SK-N-SH (cell line): Measurements from ENCODE around the gene TRPC6. TPM values are rescaled to one million over a fixed set of nuclear protein-coding genes. Genes with fewer than 3 reads are reported as not detected.

Experiments
- CTCF ChIA-PET: fragments of 300-600, 350-600 bp; formaldehyde crosslinking; extraction: SDS; loops from one replicate; lab custom pipeline; 2021; lab: Yijun Ruan, JAX
- POLR2A ChIA-PET: fragments of 350-600 bp; sonication (Branson Sonifier 250); formaldehyde crosslinking; extraction: SDS; loops from one replicate; lab custom pipeline; 2020; ENCODE audit warnings: antibody characterized with exemption, inconsistent platforms; lab: Yijun Ruan, JAX
- DNase-seq: peaks from one replicate; pipeline ENCODE4 v3.0.0; 2012
- H2AFZ ChIP-seq: fragments of 200-600 bp; sonication (generic); 2 replicates; pipeline ENCODE4 v1.8.1; 2016; ENCODE audit warnings: antibody characterized with exemption, mild to moderate bottlenecking, low read depth
- H3F3A ChIP-seq: fragments of 200-600 bp; sonication (generic); replicated peaks from 2 replicates; pipeline ENCODE3; 2016; ENCODE audit warnings: antibody characterized with exemption, mild to moderate bottlenecking; ENCODE audit not compliant: insufficient read depth
- H3K27ac ChIP-seq, 2 experiments: fragments of 200-500 bp in 1 of 2; fragments of 200-600 bp in 1 of 2; sonication (Bioruptor generic) in 1 of 2; sonication (generic), shearing (Covaris generic) in 1 of 2; 2 replicates each; pipeline versions ENCODE4 v1.5.1 to v1.6.1; 2014 to 2016; ENCODE audit warnings: low read depth in 2 of 2, inconsistent platforms in 1 of 2, low read length in 1 of 2, mild to moderate bottlenecking in 1 of 2, mixed read lengths in 1 of 2
- H3K27me3 ChIP-seq: fragments of 200-600 bp; sonication (generic), shearing (Covaris generic); 2 replicates; pipeline ENCODE4 v1.6.1; 2016; ENCODE audit warnings: mixed run types; ENCODE audit not compliant: insufficient read depth
- H3K36me3 ChIP-seq, 2 experiments: fragments of 200-500 bp in 1 of 2; fragments of 200-600 bp in 1 of 2; sonication (Bioruptor generic) in 1 of 2; sonication (generic) in 1 of 2; replicated peaks in 1 of 2; 2 replicates each; pipeline versions ENCODE3 to v1.5.1; 2014 to 2016; ENCODE audit warnings: low read length in 1 of 2, mild to moderate bottlenecking in 1 of 2; ENCODE audit not compliant: insufficient read depth in 2 of 2, control insufficient read depth in 1 of 2
- H3K4me1 ChIP-seq, 2 experiments: fragments of 200-500 bp in 1 of 2; fragments of 200-600 bp in 1 of 2; sonication (Bioruptor generic) in 1 of 2; sonication (generic), shearing (Covaris generic) in 1 of 2; 2 replicates each; pipeline versions ENCODE4 v1.5.1 to v1.6.1; 2014 to 2016; ENCODE audit warnings: low read depth in 1 of 2, low read length in 1 of 2, mixed run types in 1 of 2; ENCODE audit not compliant: insufficient read depth in 2 of 2, control insufficient read depth in 1 of 2
- H3K4me2 ChIP-seq: fragments of 200-600 bp; sonication (generic), shearing (Covaris generic); 2 replicates; pipeline ENCODE4 v1.6.1; 2017; ENCODE audit warnings: mixed run types
- H3K4me3 ChIP-seq, 2 experiments: fragments of 200-500 bp in 1 of 2; fragments of 200-600 bp in 1 of 2; sonication (Bioruptor generic) in 1 of 2; sonication (generic), shearing (Covaris generic) in 1 of 2; 2 replicates each; pipeline versions ENCODE4 v1.5.1 to v1.8.1; 2014 to 2016; ENCODE audit warnings: low read depth in 2 of 2, inconsistent platforms in 1 of 2, low read length in 1 of 2, mild to moderate bottlenecking in 1 of 2, mixed read lengths in 1 of 2, moderate library complexity in 1 of 2
- H3K79me2 ChIP-seq: fragments of 200-600 bp; sonication (generic); 2 replicates; pipeline ENCODE4 v1.8.1; 2017; ENCODE audit warnings: mild to moderate bottlenecking; ENCODE audit not compliant: insufficient read depth
- H3K9ac ChIP-seq: fragments of 200-600 bp; sonication (generic); 2 replicates; pipeline ENCODE4 v1.6.1; 2017; ENCODE audit warnings: mixed run types
- H3K9me2 ChIP-seq: fragments of 200-600 bp; sonication (generic); 2 replicates; pipeline ENCODE4 v1.6.1; 2017; ENCODE audit warnings: mixed run types
- H3K9me3 ChIP-seq: fragments of 200-600 bp; sonication (generic); 2 replicates; pipeline ENCODE4 v1.6.1; 2017; ENCODE audit warnings: mixed run types, mild to moderate bottlenecking, moderate library complexity
- H4K20me1 ChIP-seq: fragments of 200-600 bp; sonication (generic); 2 replicates; pipeline ENCODE4 v1.6.1; 2017; ENCODE audit warnings: mild to moderate bottlenecking, mixed run types; ENCODE audit not compliant: insufficient read depth
- CHD2 ChIP-seq: fragments of 150-350 bp; IDR thresholded peaks from 2 replicates; pipeline ENCODE4 v1.6.1; 2018; ENCODE audit warnings: low read length; ENCODE audit not compliant: partially characterized antibody
- ELF1 ChIP-seq: IDR thresholded peaks from 2 replicates; pipeline ENCODE4 v1.4.0; 2012
- EZH2phosphoT487 ChIP-seq: fragments of 200-600 bp; sonication (generic); IDR thresholded peaks from 2 replicates; pipeline ENCODE4 v1.6.1; 2017; ENCODE audit warnings: low read depth, mixed run types, mild to moderate bottlenecking, antibody characterized with exemption, moderate library complexity, borderline replicate concordance
- GATA2 ChIP-seq: sonication (generic); formaldehyde crosslinking; IDR thresholded peaks from 2 replicates; pipeline ENCODE4 v1.5.0; 2020; ENCODE audit warnings: mild to moderate bottlenecking, missing genetic modification reagents
- IRF3 ChIP-seq: fragments of 150-350 bp; IDR thresholded peaks from 2 replicates; pipeline ENCODE4 v1.6.1; 2016; ENCODE audit warnings: mild to moderate bottlenecking, low read depth, low read length
- JUND ChIP-seq: IDR thresholded peaks from 2 replicates; pipeline ENCODE4 v1.4.0; 2012
- MEF2A ChIP-seq: IDR thresholded peaks from 2 replicates; pipeline ENCODE4 v1.4.0; 2012; ENCODE audit warnings: low read depth, borderline replicate concordance
- RCOR1 ChIP-seq: fragments of 150-350 bp; IDR thresholded peaks from 2 replicates; pipeline ENCODE4 v1.6.1; 2017; ENCODE audit warnings: antibody characterized with exemption, low read length
- RXRA ChIP-seq: IDR thresholded peaks from 2 replicates; pipeline ENCODE4 v1.4.0; 2012; ENCODE audit warnings: low read depth, mild to moderate bottlenecking, borderline replicate concordance
- SIN3A ChIP-seq: IDR thresholded peaks from 2 replicates; pipeline ENCODE4 v1.6.1; 2012; ENCODE audit warnings: low read depth, mild to moderate bottlenecking, low read length, moderate library complexity, borderline replicate concordance
- SMC3 ChIP-seq: IDR thresholded peaks from 2 replicates; pipeline ENCODE4 v1.6.1; 2012; ENCODE audit warnings: low read depth, low read length, improper control_type of control experiment
- WGBS: methylation state at CpG from one replicate; pipeline ENCODE4 v1.1.6; 2017; ENCODE audit warnings: low lambda C conversion rate; 5-methylcytosine and 5-hydroxymethylcytosine counted together
- polyA plus RNA-seq, 3 experiments: library from polyadenylated mRNA; depleted of rRNA; stranded (reverse); fragments of >200 nt; gene quantifications; 2 replicates each; pipeline ENCODE4 v1.2.3, GENCODE V29; 2012
- TF ChIP-seq, protein P1 (sequence below): IDR thresholded peaks from 2 replicates; pipeline ENCODE4; 2012
- TF ChIP-seq, protein P2 (sequence below): IDR thresholded peaks from 2 replicates; pipeline ENCODE4 v1.4.0; 2012; ENCODE audit warnings: low read depth, borderline replicate concordance

The TRPC6 gene
- polyA plus RNA-seq, 1 of the 3 experiments (the other 2 are of a cell fraction) = not detected

DNA sequence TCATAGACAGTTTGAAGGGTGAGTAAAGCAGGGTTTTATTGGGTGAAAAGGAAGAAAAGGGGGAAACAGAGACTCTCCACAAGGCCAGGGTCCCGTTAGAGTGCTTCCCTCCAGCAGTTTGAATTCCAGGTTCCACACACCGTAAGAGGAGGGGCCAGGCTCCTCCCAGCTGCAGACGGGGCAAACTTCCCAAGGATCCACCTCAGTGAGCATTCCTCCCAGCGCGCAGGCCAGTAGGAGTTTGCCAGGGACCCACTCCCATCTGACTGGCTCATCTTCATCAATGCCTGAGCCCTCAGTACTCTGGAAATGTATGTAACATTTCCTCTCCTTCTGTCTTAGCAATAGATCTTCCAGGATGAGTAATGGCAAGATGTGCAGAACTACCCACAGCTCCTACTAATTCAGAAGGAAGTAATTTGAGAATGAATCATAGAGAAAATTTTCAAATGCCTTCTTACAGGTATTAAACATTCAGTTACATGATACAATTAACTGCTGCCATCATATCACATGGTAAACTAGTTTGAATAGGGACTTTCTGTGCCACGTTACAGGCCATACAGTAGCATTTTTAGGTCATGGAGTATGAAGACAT, 34.0 kb upstream of the TRPC6 start (continued):
- TF ChIP-seq GATA2 (CRISPR knock-in tag) = no peak
- TF ChIP-seq, protein P1, sequence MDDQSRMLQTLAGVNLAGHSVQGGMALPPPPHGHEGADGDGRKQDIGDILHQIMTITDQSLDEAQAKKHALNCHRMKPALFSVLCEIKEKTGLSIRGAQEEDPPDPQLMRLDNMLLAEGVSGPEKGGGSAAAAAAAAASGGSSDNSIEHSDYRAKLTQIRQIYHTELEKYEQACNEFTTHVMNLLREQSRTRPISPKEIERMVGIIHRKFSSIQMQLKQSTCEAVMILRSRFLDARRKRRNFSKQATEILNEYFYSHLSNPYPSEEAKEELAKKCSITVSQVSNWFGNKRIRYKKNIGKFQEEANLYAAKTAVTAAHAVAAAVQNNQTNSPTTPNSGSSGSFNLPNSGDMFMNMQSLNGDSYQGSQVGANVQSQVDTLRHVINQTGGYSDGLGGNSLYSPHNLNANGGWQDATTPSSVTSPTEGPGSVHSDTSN = no peak

DNA sequence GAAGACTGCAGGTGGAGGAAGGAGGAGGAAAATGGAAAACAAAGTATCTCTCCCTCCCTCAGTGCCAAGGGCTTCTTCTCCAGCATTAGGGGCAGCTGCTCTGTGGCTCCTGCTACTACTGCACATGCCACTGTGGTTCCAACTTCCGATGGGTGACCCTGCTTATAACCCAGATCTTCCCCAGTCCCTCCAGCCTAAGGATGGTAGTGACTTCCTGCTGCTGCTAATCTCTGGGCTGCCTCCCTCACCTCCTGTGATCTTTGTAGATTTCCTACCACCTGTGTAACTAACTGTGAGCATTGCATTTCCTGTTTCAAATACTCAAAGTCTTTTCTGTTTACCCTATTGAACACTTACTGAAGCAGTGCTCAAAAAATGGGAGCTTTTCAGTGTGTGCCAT, 28.7 kb upstream of the TRPC6 start:
- Histone ChIP-seq H4K20me1 (no peaks in the 10 kb centered on the region), H3K9ac (no peak overlapping the region), H3K4me3 (no peak overlapping the region), H3F3A (no peaks in the 10 kb centered on the region), H3K9me3 (no peaks in the 10 kb centered on the region), H2AFZ (no peak overlapping the region), H3K4me2 (no peak overlapping the region), H3K27ac (no peak overlapping the region), H3K27me3 (no peaks in the 10 kb centered on the region; the same call in 1 of the 2 replicates), H3K9me2 (no peaks in the 10 kb centered on the region), H3K4me1 (no peaks in the 10 kb centered on the region), H3K79me2 (no peaks in the 10 kb centered on the region), H3K36me3 (no peaks in the 10 kb centered on the region)
- 7% methylated on average over 1 of the region's 1 CpG for WGBS
- ChIA-PET POLR2A (no interaction called here), CTCF (no interaction called here)
- TF ChIP-seq, protein P2, sequence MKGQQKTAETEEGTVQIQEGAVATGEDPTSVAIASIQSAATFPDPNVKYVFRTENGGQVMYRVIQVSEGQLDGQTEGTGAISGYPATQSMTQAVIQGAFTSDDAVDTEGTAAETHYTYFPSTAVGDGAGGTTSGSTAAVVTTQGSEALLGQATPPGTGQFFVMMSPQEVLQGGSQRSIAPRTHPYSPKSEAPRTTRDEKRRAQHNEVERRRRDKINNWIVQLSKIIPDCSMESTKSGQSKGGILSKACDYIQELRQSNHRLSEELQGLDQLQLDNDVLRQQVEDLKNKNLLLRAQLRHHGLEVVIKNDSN = no peak
- TF ChIP-seq JUND (no peak), IRF3 (no peak), SIN3A (no peak), CHD2 (no peak)
- DNase-seq = no peak

DNA sequence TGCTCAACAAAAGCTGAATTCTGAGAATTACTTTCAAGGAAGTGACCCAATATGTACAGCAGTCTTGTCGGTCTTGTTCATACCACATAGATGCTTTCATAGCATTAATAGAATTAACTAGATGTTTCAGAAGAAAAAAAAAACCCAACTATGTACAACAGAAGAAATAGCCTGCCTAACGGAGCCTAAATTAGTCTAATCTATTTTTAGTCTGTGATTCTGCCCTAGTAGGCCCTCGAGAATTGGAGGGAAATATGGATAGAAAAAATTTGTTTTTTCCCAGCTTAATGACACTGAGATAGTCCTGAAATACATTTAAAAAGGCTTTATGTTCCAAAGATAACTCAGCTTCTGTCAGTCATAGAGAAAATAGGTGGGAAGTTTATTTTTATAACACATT, 17.1 kb upstream of the TRPC6 start:
- Histone ChIP-seq H3K9me3 (no peaks in the 10 kb centered on the region), H3K4me3 (no peak overlapping the region), H3F3A (no peaks in the 10 kb centered on the region), H3K79me2 (no peaks in the 10 kb centered on the region), H4K20me1 (no peaks in the 10 kb centered on the region), H3K4me1 (no peaks in the 10 kb centered on the region), H3K9me2 (no peaks in the 10 kb centered on the region), H3K27ac (no peak overlapping the region), H3K9ac (no peak overlapping the region), H3K4me2 (no peak overlapping the region), H3K36me3 (no peaks in the 10 kb centered on the region), H2AFZ (no peak overlapping the region), H3K27me3 (no peaks in the 10 kb centered on the region; the same call in 1 of the 2 replicates)
- ChIA-PET CTCF (interaction anchor here (0.6 kb wide), 1 partner anchor 9 kb away, joined by 3 read pairs; no protein-coding TSS in a partner anchor), POLR2A (no interaction called here)
- no peak for DNase-seq
- no peak for TF ChIP-seq SMC3
- TF ChIP-seq, protein P1 = no peak
- TF ChIP-seq MEF2A = no peak
- TF ChIP-seq RCOR1 = no peak
- TF ChIP-seq CHD2 = no peak
- TF ChIP-seq GATA2 (CRISPR knock-in tag) = no peak
- TF ChIP-seq IRF3 = no peak
- TF ChIP-seq EZH2phosphoT487 = no peak
- no peak for TF ChIP-seq RXRA
- TF ChIP-seq ELF1 = no peak
- WGBS = 11% methylated on average over 3 of the region's 3 CpGs
